ENCODE measurements around the gene POC1A. TPM values are rescaled to one million over a fixed set of nuclear protein-coding genes. Genes with fewer than 3 reads are reported as not detected.

The POC1A gene
- total RNA-seq, 1 experiment from 2014 or later: 9.8 TPM

DNA sequence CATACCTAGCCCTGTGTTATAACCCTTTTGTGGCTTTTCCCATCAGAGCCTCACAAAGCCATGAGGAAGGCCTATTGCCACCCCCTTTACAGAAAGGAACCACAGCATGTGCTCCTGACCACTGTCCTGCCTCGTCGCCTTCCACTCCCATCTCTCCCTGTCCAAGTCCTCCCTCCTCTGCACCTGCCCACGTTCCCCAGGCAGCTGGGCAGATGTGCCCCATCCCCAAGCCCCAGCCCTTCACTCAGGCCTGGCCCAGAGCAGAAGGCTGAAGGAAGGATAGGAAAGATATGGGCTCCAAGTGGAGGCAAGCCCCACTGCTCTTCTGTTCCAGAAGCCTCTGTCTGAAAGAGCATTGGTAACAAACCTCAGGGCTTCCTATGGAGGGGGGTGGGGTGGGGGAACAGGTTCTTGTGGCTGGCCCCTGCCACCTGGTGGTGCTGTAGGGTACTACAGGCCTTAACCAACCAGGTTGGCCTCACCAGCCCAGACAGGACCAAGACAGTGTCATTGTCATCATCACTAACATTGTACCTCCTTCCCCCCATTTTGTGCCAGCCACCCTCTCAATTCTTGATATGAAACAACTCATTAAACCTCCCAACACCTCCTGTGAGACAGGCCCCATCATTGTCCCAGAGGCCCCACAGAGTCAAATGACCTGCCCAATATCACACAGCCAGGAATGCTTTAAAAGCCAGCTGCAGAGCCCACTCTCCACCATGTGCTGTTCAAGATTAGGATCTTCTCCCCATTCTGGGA is 10.0 kb downstream of the POC1A start:
- DNase-seq (ENCODE audit: unreplicated experiment): peak; percentile 79
- Mint-ChIP-seq H3K4me3 (ENCODE audit: unreplicated experiment) (no peak overlapping the region), H3K4me1 (ENCODE audit: insufficient read depth, unreplicated experiment) (no peaks in the 10 kb centered on the region), H3K27me3 (ENCODE audit: insufficient read depth, unreplicated experiment) (no peaks in the 10 kb centered on the region), H3K9me3 (ENCODE audit: unreplicated experiment) (no peaks in the 10 kb centered on the region), H3K36me3 (ENCODE audit: insufficient read depth, unreplicated experiment) (peaks cover 23% of the 10 kb centered on the region), H3K27ac (ENCODE audit: low read depth, unreplicated experiment) (peak overlapping the region; percentile 31)
- TF ChIP-seq, protein P1, sequence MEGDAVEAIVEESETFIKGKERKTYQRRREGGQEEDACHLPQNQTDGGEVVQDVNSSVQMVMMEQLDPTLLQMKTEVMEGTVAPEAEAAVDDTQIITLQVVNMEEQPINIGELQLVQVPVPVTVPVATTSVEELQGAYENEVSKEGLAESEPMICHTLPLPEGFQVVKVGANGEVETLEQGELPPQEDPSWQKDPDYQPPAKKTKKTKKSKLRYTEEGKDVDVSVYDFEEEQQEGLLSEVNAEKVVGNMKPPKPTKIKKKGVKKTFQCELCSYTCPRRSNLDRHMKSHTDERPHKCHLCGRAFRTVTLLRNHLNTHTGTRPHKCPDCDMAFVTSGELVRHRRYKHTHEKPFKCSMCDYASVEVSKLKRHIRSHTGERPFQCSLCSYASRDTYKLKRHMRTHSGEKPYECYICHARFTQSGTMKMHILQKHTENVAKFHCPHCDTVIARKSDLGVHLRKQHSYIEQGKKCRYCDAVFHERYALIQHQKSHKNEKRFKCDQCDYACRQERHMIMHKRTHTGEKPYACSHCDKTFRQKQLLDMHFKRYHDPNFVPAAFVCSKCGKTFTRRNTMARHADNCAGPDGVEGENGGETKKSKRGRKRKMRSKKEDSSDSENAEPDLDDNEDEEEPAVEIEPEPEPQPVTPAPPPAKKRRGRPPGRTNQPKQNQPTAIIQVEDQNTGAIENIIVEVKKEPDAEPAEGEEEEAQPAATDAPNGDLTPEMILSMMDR (IDR thresholded peaks at IDR 0.05; ENCODE audit: unreplicated experiment): peak; percentile 89
- POLR2A ChIA-PET: interaction anchor here (1.0 to 1.5 kb wide), 2 partner anchors 91 to 149 kb away, joined by 3 to 7 read pairs; partner anchors contain the start of gene RPL29
- BruUV-seq (replicated peaks): no TSS peak
- intact Hi-C loops (cut with micrococcal nuclease): loop anchor here (1.0 kb wide), 4 partner anchors 21 to 202 kb away; partner anchors contain the start of gene PARP3
- CTCF ChIA-PET: interaction anchor here (0.6 to 16.5 kb wide), 49 partner anchors 7 to 1800 kb away, joined by 3 to 230 read pairs (median 4); partner anchors contain the start of genes ABHD14A, DUSP7, PARP3 and POC1A

DNA sequence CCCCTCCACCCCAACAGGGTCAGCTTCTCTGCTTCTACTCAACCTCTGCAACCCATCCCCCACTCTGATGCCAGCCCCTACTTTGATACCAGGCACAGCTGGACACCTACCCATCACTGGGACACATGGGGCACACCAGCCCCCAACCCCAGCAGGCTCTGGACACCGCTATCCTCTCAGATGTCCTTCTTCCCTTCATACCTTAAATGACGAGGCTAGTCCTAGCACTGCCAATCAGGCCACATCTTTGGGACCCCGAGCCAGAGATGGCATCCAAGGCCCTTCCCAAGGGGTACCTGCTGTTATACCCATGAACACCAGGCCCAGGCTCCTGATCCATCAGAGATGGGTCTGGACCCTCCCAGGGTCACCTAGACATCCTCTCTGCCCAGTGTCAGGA is 10.6 kb downstream of the POC1A start:
- Mint-ChIP-seq H3K27me3 (ENCODE audit: insufficient read depth, unreplicated experiment) (no peaks in the 10 kb centered on the region), H3K9me3 (ENCODE audit: unreplicated experiment) (no peaks in the 10 kb centered on the region), H3K4me3 (ENCODE audit: unreplicated experiment) (no peak overlapping the region), H3K27ac (ENCODE audit: low read depth, unreplicated experiment) (no peak overlapping the region), H3K4me1 (ENCODE audit: insufficient read depth, unreplicated experiment) (no peaks in the 10 kb centered on the region), H3K36me3 (ENCODE audit: insufficient read depth, unreplicated experiment) (peaks cover 23% of the 10 kb centered on the region)
- BruUV-seq (replicated peaks): no TSS peak
- CTCF ChIA-PET: interaction anchor here (0.6 to 16.5 kb wide), 15 partner anchors 9 to 201 kb away, joined by 3 to 230 read pairs (median 6); partner anchors contain the start of gene POC1A
- TF ChIP-seq, protein P1 (IDR thresholded peaks at IDR 0.05; ENCODE audit: unreplicated experiment): no peak
- intact Hi-C loops (cut with micrococcal nuclease): loop anchor here (1.0 kb wide), 4 partner anchors 20 to 201 kb away; partner anchors contain the start of gene PARP3
- no peak for DNase-seq (ENCODE audit: unreplicated experiment)
- POLR2A ChIA-PET: interaction anchor here (0.7 to 1.0 kb wide), 3 partner anchors 88 to 201 kb away, joined by 3 to 5 read pairs (median 3); no protein-coding TSS in a partner anchor

DNA sequence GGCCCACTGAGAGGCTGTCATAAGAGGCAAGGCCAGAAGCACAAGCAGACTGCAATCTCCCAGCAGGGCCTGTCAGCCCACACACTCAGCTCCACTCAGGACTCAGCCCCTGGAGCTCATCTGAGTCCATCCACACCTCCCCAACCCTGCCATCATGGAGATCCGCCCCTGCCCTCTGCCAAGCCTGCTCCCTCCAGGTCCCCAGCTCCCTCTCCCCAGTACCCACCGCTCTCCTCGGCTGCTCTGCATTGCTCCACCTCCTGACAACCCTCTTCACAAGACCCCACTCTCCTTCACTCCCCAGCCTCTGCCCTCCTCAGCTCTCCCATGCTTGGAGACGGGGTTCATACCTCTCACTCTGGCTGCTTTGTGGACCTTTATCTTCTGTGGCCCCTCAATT is 11.1 kb downstream of the POC1A start:
- no TSS peak for BruUV-seq (replicated peaks)
- intact Hi-C loops (cut with micrococcal nuclease): no loop called here
- ChIA-PET CTCF (interaction anchor here (0.5 to 16.5 kb wide), 17 partner anchors 9 to 303 kb away, joined by 3 to 230 read pairs (median 6); partner anchors contain the start of gene POC1A), POLR2A (interaction anchor here (0.7 to 1.0 kb wide), 4 partner anchors 87 to 200 kb away, joined by 3 to 5 read pairs (median 4); no protein-coding TSS in a partner anchor)
- DNase-seq (ENCODE audit: unreplicated experiment): no peak
- H3K36me3 Mint-ChIP-seq (ENCODE audit: insufficient read depth, unreplicated experiment): peaks cover 23% of the 10 kb centered on the region
- H3K27ac Mint-ChIP-seq (ENCODE audit: low read depth, unreplicated experiment): no peak overlapping the region
- no peaks in the 10 kb centered on the region for H3K4me1 Mint-ChIP-seq (ENCODE audit: insufficient read depth, unreplicated experiment)
- no peaks in the 10 kb centered on the region for H3K27me3 Mint-ChIP-seq (ENCODE audit: insufficient read depth, unreplicated experiment)
- no peaks in the 10 kb centered on the region for H3K9me3 Mint-ChIP-seq (ENCODE audit: unreplicated experiment)
- H3K4me3 Mint-ChIP-seq (ENCODE audit: unreplicated experiment): no peak overlapping the region
- TF ChIP-seq, protein P1 (IDR thresholded peaks at IDR 0.05; ENCODE audit: unreplicated experiment): no peak

DNA sequence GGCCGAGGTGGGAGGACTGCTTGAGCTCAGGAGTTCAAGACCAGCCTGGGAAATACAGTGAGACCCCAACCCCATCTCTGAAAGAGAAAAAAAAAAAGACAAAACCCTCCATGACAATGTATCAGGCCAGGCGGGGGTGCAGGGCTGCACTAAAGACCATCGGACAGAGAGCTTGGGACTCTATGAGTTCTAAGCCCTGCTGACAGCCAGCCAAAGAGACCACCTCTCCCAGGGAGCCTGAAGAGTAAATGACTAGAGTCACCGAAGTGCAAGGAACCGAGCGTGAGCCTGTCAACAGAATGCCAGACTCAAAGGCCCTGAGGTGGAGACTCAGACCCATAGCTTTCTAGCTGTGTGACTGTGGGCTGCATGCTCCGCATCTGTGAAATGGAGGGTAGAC is 12.5 kb downstream of the POC1A start:
- TF ChIP-seq, protein P1 (IDR thresholded peaks at IDR 0.05; ENCODE audit: unreplicated experiment): no peak
- H3K27me3 Mint-ChIP-seq (ENCODE audit: insufficient read depth, unreplicated experiment): no peaks in the 10 kb centered on the region
- H3K27ac Mint-ChIP-seq (ENCODE audit: low read depth, unreplicated experiment): no peak overlapping the region
- BruUV-seq (replicated peaks): no TSS peak
- ChIA-PET POLR2A (interaction anchor here (1.2 kb wide), 1 partner anchor 89 kb away, joined by 3 read pairs; no protein-coding TSS in a partner anchor), CTCF (interaction anchor here (0.6 to 16.5 kb wide), 7 partner anchors 10 to 270 kb away, joined by 3 to 230 read pairs (median 7); no protein-coding TSS in a partner anchor)
- no peaks in the 10 kb centered on the region for H3K4me1 Mint-ChIP-seq (ENCODE audit: insufficient read depth, unreplicated experiment)
- no peaks in the 10 kb centered on the region for H3K9me3 Mint-ChIP-seq (ENCODE audit: unreplicated experiment)
- H3K4me3 Mint-ChIP-seq (ENCODE audit: unreplicated experiment): no peak overlapping the region
- peaks cover 11% of the 10 kb centered on the region for H3K36me3 Mint-ChIP-seq (ENCODE audit: insufficient read depth, unreplicated experiment)
- intact Hi-C loops (cut with micrococcal nuclease): no loop called here
- no peak for DNase-seq (ENCODE audit: unreplicated experiment)

Measured in MCF 10A (cell line).